Measurements from ENCODE around the gene SLC8A1.

Gene SLC8A1

DNA sequence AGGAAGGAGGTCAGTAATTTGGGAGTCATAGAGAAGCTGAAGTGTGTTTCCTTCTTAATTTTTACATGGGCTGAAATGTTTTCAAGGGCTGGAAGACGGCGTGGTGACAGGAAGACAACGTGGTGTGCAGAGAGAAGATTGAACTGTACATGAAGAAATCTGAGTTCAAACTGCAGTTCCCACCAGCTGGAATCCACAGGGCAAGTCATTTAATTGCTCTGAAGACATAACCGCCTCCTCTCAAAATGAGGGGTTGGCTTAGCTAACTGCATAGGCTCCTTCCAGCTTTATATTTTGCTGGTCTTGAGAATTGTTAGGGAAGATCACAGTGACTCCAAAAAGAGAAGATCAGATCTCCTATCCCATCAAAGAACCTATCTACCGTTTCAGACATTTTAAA lies 103.9 kb downstream of the SLC8A1 start:
- DNase-seq = no peak

DNA sequence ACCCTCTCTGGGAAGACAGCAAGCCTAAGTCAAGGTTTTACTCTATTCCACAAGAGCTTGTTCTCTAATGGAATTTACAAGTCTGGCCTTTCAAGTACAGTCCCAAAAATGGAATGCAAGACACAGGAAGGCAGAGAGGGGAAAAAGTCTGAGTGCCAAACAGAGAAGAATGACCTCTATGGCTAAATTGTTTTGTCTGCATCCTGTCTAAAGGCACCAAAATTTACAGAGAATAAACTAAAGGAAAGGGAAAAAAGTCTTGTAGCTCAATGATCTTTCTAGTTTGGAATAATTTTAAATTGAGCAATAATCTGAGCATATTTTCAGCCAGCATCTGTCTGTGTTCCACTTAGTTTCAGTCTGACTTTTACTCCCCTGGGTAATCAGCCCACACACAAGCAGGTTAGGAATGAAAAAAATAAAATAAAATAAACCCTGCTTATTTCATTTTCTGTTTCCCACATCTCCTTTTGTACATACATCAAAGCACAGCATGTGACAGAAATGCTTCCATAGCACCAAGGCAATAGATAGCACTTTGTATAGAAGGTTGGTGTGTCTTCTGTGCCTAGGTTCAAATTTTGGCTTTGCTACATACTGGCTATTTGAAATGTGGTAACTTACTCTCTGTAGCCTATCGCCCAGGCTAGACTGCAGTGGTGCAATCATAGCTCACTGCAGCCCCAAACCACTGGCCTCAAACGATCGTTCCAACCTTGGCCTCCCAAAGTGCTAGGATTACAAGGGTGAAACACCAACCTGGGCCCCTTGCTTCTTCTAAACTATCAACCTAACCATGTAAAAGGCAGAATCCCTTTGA lies 105.1 kb downstream of the SLC8A1 start:
- no peak for DNase-seq

- no peak for DNase-seq
These were observed 107.5 kb downstream of the SLC8A1 start for GRCh38 chr2:40344364-40344763.

DNA sequence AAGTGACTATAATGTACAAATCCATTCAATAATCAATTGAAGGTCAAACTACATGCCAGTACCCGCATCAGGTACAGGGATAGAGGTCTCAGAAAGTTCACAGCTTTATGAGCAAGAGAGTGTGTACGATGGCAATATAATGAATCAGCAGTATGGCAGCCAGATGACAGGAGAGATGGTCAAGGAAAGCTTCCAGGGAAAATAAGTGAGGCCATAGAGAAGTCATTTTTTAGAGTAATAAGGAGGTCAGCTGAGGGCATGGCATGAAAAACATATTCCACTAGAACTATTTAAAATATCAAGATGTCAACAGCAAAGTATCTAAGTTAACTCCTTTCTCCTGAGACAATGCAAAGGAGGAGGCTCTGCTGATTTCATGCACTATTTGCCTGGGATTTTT lies 108.0 kb downstream of the SLC8A1 start:
- no peak for DNase-seq

DNA sequence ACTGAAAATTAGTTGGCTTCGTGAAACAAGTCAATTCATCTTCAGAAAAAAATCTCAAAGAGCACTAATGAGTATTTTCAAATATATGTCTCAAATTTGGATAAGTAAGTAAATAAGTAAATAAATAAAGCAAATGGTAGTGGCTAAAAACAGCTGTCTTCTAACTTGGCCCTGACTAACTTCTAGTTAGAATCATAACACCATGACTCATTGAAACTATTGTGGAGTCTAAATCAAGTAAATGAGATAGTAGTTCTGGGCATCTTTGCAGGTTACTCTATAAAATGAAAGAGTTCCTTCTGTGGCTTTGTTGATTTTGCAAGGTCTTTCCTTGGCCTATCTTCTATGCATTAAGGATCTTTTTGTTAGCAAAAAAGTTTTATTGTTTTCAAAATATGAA lies 110.7 kb downstream of the SLC8A1 start:
- DNase-seq = no peak

- no peak for DNase-seq
These were observed 112.9 kb downstream of the SLC8A1 start for GRCh38 chr2:40339026-40339425.

- DNase-seq = no peak
These were observed 119.6 kb downstream of the SLC8A1 start for GRCh38 chr2:40332191-40332826.

- no peak for DNase-seq
These were observed 121.8 kb downstream of the SLC8A1 start for GRCh38 chr2:40330096-40330495.

- no peak for DNase-seq
These were observed 122.2 kb downstream of the SLC8A1 start for GRCh38 chr2:40329739-40330030.

DNA sequence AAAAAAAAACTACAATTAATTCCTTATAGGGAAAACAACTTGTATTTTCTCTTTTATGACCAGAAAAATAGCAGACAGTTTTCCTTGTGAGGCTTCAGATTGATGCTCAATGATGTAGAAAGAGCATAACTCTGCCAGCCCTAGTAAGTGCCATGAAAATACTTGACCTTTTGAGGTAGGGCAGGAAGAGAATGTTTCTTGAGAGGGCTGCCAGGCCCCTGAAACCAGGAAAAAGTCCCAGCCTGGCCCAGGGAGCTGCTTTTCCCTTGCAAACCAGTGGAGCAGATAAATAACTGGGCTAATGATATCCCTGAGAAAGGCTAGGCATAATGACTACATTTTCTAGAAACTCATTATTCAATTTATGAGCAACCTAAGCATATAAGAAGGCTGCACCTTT lies 126.8 kb downstream of the SLC8A1 start:
- DNase-seq = no peak

DNA sequence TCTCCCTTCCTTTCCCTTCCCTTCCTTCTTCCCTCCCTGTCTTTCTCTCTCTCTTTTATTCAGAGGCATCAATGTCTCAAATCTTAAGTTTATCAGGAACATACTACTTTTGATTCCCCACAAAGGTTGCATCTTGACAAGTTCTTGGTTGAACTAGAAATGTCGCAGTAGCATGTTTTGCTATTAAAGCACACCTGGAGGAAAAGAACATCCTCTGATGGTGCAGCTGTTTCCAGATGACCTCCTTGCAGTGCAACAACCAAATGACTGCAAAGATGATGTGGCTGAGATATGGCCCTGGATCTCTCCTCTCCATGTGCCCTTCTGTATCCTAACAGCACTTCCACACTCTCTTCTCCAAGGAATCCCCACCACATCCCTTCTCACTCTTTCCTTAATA lies 127.2 kb downstream of the SLC8A1 start:
- DNase-seq = no peak

DNA sequence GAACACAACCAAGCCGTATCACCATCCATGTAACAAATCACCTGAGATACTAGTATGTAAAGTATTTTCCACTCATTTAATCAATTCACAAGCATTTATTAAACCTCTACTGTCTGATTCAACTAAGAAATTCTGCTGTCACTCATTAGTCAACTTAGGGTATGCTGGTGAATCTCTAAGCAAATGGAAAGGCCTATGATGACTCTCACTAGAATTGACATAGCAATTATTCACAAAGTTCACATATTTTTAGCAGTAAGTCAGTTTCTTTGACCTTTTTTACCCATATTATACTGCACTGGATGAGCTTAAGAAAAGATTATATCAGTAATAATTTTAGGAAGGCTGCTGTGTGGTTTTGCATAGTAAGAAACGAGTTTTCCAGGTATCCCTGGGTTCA lies 130.1 kb downstream of the SLC8A1 start:
- DNase-seq = no peak

- DNase-seq = no peak
These were observed 130.8 kb downstream of the SLC8A1 start for GRCh38 chr2:40321016-40321623.

DNA sequence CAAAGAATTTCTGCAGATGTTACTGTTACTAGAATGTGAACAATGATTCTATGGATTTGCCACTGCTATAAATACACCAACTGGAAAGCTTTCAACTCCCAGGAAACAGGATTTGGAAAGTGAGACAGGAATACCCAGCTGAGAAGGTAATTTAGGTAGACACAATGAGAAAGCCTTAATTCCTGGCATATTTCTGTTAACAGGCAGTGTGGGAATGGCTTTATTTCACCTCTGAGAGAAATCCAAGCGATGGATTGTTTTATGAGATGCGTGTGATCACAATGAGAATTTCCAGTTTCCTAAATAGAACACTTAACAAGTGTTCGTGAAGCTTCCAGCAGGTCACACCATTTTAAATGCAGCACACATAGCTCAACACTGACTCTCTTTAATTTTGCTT lies 133.0 kb downstream of the SLC8A1 start:
- DNase-seq = no peak

- no peak for DNase-seq
These were observed 134.1 kb downstream of the SLC8A1 start for GRCh38 chr2:40317761-40318160.

GRCh38 chr2:40317046-40317445 lies 134.8 kb downstream of the SLC8A1 start:
- no peak for DNase-seq

GRCh38 chr2:40316620-40317019 lies 135.3 kb downstream of the SLC8A1 start:
- DNase-seq = no peak

- DNase-seq = no peak
These were observed 136.2 kb downstream of the SLC8A1 start for GRCh38 chr2:40315683-40316082.

GRCh38 chr2:40311026-40311425 lies 140.9 kb downstream of the SLC8A1 start:
- DNase-seq = no peak

GRCh38 chr2:40310303-40310702 lies 141.6 kb downstream of the SLC8A1 start:
- DNase-seq = no peak

GRCh38 chr2:40304340-40304739 lies 147.6 kb downstream of the SLC8A1 start:
- DNase-seq = no peak

GRCh38 chr2:40303746-40304145 lies 148.1 kb downstream of the SLC8A1 start:
- DNase-seq = no peak

DNA sequence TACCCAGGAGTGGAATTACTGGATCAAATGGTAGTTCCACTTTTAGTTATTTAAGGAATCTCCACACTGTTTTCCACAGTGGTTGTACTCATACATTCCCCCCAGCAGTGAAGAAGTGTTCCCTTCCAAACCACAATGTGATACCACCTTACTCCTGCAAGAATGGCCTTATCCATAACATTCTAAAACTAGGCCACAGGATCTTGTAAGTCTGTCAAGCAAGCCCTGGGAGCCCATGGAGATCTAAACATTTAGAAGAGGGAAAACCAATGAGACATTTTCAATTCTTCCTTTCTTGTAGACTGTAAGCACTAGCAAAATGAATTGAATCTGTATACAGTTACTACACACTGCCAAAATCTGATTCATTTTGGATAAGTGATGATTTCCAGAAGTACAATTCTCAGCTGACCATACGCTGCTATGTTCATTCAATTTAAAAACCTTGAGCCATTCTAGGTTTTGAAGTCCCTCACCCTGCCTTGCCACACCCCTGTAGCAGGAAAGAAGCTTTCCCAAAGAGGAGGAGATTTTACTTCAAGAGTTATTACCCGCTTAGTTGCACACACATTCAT lies 149.1 kb downstream of the SLC8A1 start:
- no peak for DNase-seq

DNA sequence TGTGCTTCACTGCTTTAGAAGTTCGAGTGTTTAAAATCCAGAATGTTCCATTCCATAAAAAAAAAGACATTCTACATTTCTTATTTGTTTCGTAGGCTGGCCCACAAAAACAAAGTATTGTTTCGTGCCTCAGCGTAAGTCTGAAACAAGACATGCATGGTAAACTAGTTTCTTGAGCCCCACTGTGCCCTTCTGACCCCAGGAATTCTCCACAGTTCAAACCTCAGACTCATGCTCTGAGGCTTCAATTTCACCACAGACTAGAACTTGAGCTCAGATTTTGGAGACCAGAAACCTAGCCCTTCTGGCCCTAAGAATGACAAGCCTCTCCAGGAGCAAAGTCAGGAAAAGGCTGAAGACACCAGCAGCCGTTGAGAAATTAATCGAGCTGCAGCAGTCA lies 151.5 kb downstream of the SLC8A1 start:
- DNase-seq = no peak

Measured in GDM1 (cell line).